Measurements from ENCODE around the gene BEND6.

The BEND6 gene

GRCh38 chr6:56930846-56931245 lies 24.1 kb upstream of the BEND6 start:
- no peaks in the 10 kb centered on the region for H3K36me3 ChIP-seq (ENCODE audit: insufficient read depth)
- H4K20me1 ChIP-seq (ENCODE audit: insufficient read depth): no peaks in the 10 kb centered on the region
- no peak overlapping the region for H3K4me2 ChIP-seq
- H3K79me2 ChIP-seq (ENCODE audit: insufficient read depth, low read depth): peaks cover 2% of the 10 kb centered on the region; the same call in 1 of the 2 replicates
- peaks cover 9% of the 10 kb centered on the region for H3K4me1 ChIP-seq (ENCODE audit: low read depth, poor library complexity, severe bottlenecking)
- no peak overlapping the region for H3K9ac ChIP-seq
- H2AFZ ChIP-seq (ENCODE audit: low read depth): no peak overlapping the region
- no peaks in the 10 kb centered on the region for H3K27me3 ChIP-seq (ENCODE audit: insufficient read depth, low read depth)
- no peak overlapping the region for H3K4me3 ChIP-seq (IDR thresholded peaks at IDR 0.05; ENCODE audit: insufficient read depth, low read depth, low read length)
- no peak overlapping the region for H3K27ac ChIP-seq
- TF ChIP-seq CTCF (conservative IDR thresholded peaks at IDR 0.05; ENCODE audit: low read depth, low read length): no peak

GRCh38 chr6:56932910-56933477 lies 21.9 kb upstream of the BEND6 start:
- H3K9ac ChIP-seq: no peak overlapping the region
- H3K36me3 ChIP-seq (ENCODE audit: insufficient read depth): no peaks in the 10 kb centered on the region
- H3K27me3 ChIP-seq (ENCODE audit: insufficient read depth, low read depth): no peaks in the 10 kb centered on the region
- H3K4me1 ChIP-seq (ENCODE audit: low read depth, poor library complexity, severe bottlenecking): peaks cover 19% of the 10 kb centered on the region
- TF ChIP-seq CTCF (conservative IDR thresholded peaks at IDR 0.05; ENCODE audit: low read depth, low read length): no peak
- no peaks in the 10 kb centered on the region for H4K20me1 ChIP-seq (ENCODE audit: insufficient read depth)
- H2AFZ ChIP-seq (ENCODE audit: low read depth): no peak overlapping the region
- no peak overlapping the region for H3K27ac ChIP-seq
- no peak overlapping the region for H3K4me2 ChIP-seq
- H3K79me2 ChIP-seq (ENCODE audit: insufficient read depth, low read depth): peaks cover 6% of the 10 kb centered on the region; the same call in 1 of the 2 replicates
- H3K4me3 ChIP-seq (IDR thresholded peaks at IDR 0.05; ENCODE audit: insufficient read depth, low read depth, low read length): no peak overlapping the region

- Histone ChIP-seq H3K27ac (no peak overlapping the region), H3K9ac (no peak overlapping the region), H3K79me2 (ENCODE audit: insufficient read depth, low read depth) (peaks cover 6% of the 10 kb centered on the region; the same call in 1 of the 2 replicates), H3K36me3 (ENCODE audit: insufficient read depth) (no peaks in the 10 kb centered on the region), H2AFZ (ENCODE audit: low read depth) (no peak overlapping the region), H3K4me2 (no peak overlapping the region), H3K4me3 (IDR thresholded peaks at IDR 0.05; ENCODE audit: insufficient read depth, low read depth, low read length) (no peak overlapping the region), H3K27me3 (ENCODE audit: insufficient read depth, low read depth) (no peaks in the 10 kb centered on the region), H4K20me1 (ENCODE audit: insufficient read depth) (no peaks in the 10 kb centered on the region), H3K4me1 (ENCODE audit: low read depth, poor library complexity, severe bottlenecking) (peaks cover 25% of the 10 kb centered on the region)
- TF ChIP-seq CTCF (conservative IDR thresholded peaks at IDR 0.05; ENCODE audit: low read depth, low read length): no peak
These were observed 21.3 kb upstream of the BEND6 start for GRCh38 chr6:56933650-56934049.

- no peak overlapping the region for H3K27ac ChIP-seq
- no peaks in the 10 kb centered on the region for H4K20me1 ChIP-seq (ENCODE audit: insufficient read depth)
- no peak for TF ChIP-seq CTCF (conservative IDR thresholded peaks at IDR 0.05; ENCODE audit: low read depth, low read length)
- H2AFZ ChIP-seq (ENCODE audit: low read depth): no peak overlapping the region
- H3K4me1 ChIP-seq (ENCODE audit: low read depth, poor library complexity, severe bottlenecking): peaks cover 33% of the 10 kb centered on the region
- H3K36me3 ChIP-seq (ENCODE audit: insufficient read depth): no peaks in the 10 kb centered on the region
- no peak overlapping the region for H3K4me3 ChIP-seq (IDR thresholded peaks at IDR 0.05; ENCODE audit: insufficient read depth, low read depth, low read length)
- H3K9ac ChIP-seq: no peak overlapping the region
- no peaks in the 10 kb centered on the region for H3K27me3 ChIP-seq (ENCODE audit: insufficient read depth, low read depth)
- peaks cover 6% of the 10 kb centered on the region; the same call in 1 of the 2 replicates for H3K79me2 ChIP-seq (ENCODE audit: insufficient read depth, low read depth)
- H3K4me2 ChIP-seq: no peak overlapping the region
These were observed 20.0 kb upstream of the BEND6 start for GRCh38 chr6:56934876-56935275.
